ENCODE data around the gene PLCL2.

PLCL2 gene

DNA sequence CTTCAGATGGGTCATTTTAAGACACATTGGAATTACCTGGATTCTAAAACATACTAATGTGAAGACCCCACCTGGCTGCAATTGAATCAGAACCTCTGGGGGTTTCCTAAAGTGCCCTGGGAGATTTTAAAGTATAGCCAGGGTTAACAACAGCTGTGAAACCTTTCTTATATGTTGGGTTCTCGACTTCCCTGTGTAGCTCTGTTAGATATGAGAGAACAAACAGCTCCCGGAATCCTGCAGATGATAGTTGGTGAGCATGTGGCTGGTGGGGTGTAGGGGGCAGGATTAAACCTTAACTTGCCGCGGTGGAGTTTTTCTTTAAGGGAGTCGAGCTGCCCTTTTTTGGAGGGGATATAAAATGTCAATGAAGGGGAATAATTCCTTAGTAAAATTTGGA is 12.1 kb downstream of the PLCL2 start:
- DNase-seq, result no peak

DNA sequence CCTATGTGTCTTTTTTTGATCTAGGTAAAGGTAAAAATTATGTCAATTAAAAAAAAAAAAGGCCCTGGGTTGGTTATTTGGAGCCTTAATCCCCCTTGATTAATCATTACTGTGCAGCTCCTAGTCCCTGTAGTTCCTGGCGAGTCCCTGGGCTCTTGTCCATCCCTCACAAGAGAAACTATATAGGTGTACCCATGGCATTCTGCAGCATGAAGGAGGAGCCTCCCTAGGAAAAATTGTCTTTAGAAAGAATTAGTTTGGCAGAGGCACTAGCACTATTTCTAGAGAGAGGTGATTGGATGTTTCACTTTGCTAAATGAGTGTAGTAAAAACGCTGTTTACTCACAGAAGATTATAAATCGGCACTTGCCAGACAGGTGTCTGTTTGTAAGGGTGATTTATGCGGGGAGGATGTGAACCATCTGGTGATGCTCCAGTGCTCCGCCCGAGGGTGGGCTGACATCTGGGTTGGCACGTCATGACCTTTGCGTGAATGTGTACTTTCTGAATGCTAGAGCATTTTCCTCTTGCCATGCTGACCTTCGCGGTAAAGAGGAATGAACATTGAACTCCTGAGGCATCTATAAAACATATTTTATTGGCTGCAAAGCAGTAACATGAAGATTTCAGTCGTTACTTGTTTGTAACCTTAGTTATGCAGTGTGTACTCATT is 12.6 kb downstream of the PLCL2 start:
- DNase-seq, result peak; percentile 59

DNA sequence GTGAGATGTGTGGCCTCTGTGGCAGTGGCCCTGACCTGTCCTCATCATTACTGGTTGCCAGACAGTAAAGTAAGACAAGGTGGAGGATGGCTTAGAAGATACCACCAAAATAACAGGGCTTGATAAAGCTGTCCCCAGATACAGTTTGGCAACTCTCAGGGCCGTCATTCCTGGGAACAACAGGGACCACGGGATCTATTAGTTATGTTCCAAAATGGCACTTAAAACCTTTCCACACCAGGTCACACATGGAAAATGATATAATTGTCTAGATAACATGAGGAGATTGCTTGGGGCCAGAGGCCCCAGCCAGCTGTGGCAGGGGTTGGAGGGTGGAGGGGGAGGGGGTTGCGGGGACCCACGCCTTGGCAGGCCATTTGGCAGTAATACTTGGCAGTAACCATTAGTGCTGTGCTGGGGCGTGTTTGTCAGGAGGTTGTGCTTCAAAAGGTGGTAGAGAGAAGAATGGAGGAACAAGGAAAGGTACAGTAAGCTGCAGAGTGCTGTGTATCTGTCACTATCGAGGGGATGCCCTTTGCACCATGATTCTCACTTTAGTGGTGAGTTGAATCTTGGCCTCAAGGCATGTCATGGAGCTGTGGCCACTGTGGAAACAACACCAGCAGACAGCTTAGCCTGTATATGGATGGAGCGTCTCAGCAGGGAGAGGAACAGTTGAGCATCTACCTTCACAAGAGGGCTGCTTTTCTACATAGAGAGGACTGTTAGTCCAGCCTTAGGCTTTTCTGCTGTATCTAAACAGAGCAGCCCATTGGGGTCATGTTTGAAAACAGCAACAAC is 14.0 kb downstream of the PLCL2 start:
- DNase-seq, result no peak

DNA sequence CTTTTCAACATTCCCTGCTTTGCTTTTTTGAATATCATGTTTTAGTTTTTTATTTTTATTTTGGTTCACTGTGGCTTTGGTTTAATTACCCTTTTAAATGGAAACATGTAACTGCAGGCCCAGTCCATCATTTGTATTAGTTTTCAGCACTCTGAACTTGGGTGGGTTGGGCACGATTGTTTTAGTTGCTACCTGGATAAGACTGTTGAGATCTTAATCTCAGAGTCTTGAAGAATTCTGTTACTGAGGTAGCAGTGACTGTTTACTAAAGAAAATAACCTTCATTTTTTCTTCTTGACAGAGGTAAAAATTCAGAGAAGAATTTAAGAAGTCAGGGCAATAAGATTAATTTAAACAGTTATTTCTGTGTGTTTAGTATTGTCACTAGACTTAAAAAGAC is 15.2 kb downstream of the PLCL2 start:
- DNase-seq, result no peak

DNA sequence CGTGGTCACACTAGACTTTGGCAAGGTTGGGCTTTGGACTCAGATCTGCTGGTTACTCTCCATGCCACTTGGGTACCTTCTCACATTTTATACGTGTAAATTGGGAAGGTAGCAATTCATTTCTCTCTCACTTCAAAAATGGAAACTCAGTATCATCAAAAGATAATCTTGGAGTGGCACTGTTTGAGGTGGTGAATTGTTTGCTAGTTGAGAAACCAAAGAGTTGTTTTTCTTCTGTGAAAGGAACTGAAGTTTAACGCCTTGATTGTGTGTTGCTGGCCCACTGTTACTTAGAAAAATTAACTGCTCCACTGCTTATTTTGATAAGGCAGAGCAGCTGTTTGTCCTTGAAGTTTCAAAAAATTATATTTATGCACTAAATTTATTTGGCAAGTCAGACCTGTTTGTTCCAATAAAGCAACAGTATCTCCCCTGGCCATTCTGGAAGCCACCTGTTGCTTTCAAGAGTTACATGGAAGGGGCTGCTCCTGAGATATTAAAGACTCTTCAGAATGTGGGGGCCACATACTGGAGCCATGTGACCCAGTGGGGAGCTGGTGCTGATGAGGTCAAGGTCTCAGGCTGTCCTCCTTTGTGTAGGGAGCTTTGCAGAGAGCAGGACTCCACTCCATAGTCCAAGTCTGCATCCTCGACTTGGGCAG is 16.2 kb downstream of the PLCL2 start:
- DNase-seq, result no peak

DNA sequence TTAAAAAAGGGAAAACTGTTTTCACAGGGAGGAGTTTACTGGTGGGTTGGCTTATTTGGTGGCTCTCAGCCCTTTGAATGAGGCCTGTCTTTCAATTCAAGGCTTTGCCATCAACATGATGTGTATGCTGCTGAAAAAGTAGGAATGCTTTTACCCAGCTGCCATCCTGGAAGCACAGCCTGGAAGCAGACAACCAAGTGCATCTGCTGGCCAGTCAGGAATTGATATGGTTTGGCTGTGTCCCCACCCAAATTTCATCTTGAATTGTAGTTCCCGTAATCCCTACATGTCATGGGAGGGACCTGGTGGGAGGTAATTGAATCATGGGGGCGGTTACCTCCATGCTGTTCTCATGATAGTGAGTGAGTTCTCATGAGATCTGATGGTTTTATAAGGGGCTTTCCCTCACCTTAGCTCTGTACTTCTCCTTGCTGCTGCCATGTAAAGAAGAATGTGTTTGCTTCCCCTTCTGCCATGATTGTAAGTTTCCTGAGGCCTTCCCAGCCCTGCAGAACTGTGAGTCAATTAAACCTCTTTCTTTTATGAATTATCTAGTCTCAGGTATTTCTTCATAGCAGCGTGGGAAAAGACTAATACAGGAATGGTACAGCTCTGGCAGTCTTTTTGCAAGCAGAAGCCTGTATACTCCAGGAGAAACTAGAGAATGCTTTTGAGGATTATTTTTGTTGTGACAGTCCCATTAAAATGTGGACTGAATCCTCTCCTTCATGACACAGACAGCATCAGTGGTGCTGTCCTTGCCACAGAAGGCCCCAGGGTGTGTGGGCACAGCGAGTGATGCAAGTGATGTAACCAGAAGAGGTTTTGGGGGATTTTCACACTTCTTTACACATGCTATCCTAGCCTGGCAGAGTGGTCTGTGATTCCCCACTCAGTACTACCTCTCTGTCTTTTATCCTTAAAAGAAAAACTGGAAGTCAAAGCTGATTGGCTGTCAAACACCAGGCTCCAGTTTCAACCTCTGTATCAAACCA is 20.0 kb downstream of the PLCL2 start:
- no peak for DNase-seq

DNA sequence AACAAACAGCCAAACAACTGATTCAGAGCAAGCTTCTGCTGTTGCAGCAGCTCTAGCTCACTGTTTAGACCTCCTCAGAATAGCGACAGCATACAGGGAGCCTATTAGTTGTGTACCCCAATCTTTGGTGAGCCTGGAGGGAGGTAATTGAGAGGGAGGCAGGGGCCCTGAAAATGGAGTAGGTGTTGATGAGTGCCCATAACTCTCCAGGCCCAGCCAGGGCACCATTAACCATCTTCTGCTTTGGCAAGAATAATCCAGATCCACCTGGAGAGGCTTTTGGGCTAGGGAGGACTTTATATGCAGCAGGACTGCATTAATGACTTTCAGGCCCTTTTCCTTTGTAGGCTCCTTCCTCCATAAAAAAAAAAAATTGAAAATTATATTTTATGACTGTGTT is 20.9 kb downstream of the PLCL2 start:
- DNase-seq, result no peak

DNA sequence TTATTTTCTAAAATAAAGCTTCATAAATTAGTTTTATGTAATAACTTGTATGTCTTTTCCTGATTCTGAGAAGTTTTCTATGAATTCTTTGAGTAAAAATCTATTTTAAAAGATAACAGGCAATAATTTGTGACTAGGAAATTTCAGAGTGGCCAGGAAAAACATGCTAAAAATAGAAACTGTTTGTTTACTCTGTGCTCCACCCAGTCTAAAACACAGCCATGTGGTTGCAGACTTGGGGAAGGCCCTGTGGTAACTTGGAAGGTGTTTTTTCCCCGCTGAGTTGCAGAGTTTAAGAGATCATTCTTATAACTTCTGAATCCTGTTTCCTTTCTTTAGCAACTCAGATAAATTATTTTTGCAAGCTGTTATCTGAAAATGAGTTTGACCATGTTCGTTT is 21.9 kb downstream of the PLCL2 start:
- no peak for DNase-seq

DNA sequence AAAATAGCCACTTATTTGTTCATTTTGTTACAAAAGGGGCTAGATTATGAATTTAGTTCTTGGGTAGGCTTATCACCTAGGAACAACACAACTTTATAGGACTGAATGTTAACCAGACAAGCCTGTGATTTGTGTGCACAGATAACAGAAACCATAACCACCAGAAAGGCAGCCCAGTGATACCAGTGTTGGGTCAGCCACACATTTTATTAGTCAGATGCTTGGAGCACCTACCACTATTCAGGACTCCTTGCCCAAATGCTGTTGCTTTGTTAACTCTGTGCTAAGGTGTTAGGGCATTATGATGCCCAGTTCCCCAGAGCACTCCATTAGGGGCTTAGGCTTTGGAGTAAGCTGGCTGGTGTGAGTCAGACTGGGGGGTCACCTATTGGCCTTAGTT is 22.5 kb downstream of the PLCL2 start:
- no peak for DNase-seq

DNA sequence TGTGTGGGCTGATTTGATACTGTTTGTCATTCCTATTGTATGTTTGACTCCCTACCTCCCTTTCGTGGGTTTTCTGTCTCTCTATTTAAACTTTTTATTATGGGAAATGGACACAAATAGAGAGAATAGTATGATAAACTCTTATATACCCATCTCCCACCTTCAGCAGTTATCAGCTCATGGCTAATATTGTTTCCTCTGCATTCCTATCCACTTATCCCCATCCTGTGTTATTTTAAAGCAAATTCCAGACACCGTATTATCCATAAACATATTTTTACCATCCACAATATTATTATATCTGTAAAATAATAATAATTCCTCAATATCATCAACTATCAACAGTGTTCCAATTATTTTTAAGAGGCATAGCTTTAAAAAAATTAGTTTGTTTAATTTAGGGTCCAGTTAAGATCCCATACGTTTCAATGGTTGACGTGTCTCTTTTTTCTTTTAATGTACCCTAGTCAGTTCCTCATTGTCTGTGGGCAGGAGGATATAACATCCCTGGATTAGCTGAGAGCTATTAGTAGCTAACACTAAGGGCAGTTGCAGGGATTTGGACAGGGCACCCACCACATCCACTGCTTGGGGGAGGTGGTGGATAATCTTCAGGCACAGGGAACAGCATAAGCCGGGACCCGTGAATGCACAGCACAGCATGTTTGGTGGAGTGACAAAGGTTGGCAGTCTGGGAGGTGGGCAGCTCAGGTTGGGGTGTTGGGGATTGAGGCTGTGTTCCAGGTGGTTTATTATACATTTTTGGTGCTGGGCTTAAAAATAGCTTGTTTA is 23.5 kb downstream of the PLCL2 start:
- no peak for DNase-seq

DNA sequence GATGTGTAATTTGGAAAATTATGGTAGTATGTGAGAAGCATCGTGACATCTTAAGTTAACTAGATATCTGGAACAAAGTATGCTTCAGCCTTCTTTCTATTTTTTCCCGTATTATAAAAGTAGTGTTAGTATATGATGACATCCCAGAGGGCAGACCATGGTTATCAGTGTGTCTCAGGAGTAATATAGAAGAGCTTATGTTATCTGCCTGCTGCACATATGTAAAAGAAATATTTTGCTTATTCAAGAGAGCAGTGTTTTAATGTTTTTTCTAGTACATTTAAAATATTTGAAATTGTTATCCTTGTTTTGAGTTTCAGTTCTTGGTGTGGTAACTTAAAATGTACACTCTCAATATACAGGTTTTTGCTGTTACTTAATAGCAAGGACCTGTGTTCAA is 24.1 kb downstream of the PLCL2 start:
- DNase-seq, result no peak

DNA sequence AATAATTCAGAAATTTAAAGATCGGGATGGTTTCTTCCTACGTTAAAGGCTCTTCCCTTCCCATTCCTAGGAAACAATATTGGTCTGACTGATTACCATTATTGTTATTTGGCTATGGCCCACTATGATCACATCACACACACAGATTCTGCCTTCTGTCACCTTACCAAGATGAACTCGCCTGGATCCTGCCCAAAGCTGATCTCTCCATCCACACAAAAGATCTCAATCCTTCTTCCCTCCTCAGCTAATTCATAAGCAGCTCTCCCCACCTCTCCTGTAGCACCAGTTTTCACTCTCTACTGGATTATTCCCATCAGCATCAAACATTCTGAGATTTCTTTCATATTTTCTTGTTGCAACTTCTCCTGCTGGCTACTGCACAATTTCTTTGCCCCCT is 25.0 kb downstream of the PLCL2 start:
- no peak for DNase-seq

DNA sequence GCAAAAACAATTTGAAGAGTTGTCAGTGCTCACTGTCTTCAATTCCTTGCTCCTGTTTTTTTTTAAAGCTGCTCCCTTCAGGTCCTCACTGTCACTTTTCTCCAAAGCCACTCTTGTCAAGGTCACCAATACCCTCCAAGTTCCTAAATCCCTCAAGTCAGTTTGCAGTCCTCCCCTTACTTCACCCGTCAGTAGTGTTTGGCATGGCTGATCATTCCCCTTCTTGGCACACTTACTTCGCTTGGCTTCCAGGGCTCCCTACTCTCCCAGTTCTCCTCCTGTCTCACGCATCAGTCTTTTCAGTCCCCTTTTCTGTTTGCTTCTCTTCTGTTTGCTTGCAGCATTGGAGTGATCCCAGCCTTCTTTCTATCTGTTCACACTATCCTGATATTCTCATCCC is 25.5 kb downstream of the PLCL2 start:
- DNase-seq, result no peak

DNA sequence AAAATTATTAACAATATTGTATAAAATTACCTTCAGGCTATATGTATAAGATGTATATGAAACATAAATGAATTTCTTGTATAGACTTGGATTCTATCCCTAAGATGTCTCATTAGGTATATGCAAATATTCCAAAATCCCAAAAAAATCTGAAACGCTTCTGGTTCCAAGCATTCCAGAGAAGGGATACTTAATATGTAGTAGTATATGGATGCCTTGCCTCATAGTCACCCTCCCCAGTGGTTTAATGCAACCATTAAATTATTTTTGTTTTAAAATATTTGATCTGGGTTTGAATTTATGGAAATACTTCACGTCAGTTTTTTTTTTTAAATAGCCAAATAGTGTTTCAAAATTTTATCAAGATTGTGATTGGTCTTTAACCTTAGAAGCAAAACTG is 27.2 kb downstream of the PLCL2 start:
- DNase-seq, result no peak

DNA sequence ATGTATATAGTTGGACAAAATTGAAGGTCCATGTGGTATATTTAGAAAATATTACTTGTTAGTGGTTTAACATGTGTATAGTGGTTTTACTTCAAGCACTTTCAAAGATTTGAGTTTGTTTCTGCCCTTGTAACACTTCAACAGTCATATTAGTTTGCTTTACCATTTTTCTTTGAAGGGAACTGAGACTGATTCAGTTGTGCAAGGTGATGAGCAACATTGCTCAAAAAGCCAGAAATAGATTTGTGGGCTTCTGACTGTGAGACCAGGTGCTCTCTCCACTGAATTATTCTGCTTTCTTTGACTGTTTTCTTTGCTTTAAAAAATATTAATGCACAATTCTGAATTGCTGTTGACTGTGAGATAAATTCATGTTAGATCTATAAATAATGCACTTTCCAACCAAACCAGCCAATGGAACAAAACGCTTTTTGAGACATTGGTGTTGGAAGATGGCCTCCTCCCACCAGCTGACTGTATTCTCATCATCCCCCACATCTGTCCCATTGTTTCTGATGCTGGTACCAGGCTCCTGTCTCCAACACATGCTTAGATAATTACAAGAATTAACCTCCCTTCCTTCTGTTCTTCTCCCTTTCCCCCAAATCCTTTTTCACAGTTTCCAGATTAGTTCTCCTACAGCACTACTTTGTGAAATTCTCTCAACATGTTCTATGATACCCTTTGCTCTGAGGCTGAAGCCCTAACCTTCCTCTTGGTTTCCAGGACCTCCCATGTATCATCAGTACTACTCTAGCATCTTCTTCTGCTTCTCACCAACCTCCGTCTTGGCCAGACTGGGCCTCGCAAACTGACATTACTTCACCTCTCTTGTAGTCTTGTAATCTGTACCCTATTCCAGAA is 27.9 kb downstream of the PLCL2 start:
- no peak for DNase-seq

DNA sequence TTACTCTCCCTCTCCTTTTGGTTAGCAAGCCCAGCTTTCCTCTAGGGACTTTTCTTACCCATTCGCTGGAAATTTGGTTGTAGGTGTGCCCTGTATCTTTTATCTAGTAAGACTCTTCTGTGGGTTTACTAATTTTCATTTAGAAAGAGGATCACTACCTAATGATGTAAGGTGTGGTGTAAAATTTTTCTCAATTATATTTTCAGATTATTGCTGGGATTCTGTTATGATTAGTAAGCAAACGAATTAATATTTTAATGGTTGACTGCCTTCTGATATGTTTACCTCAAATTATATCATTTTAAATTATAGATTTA is 28.5 kb downstream of the PLCL2 start:
- DNase-seq, result no peak

DNA sequence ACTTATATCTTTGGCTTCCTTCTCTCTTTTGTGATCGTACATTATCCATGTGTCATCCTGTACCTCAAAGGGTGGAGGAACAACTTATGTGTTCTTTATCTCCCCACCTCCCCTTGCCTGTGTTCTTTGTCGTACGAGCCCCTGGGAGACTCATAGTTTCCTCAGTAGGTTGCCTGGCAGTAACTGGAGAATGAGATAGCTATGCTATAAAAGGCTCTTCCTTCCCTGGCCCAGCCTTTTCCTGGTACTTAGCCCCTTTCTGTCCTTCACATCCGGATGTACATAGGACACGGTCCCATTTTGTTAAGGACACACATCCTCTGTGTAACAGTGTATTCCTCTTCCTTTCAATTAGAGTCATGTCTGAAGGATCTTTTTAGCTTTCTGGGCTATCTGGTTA is 32.1 kb downstream of the PLCL2 start:
- DNase-seq, result no peak

DNA sequence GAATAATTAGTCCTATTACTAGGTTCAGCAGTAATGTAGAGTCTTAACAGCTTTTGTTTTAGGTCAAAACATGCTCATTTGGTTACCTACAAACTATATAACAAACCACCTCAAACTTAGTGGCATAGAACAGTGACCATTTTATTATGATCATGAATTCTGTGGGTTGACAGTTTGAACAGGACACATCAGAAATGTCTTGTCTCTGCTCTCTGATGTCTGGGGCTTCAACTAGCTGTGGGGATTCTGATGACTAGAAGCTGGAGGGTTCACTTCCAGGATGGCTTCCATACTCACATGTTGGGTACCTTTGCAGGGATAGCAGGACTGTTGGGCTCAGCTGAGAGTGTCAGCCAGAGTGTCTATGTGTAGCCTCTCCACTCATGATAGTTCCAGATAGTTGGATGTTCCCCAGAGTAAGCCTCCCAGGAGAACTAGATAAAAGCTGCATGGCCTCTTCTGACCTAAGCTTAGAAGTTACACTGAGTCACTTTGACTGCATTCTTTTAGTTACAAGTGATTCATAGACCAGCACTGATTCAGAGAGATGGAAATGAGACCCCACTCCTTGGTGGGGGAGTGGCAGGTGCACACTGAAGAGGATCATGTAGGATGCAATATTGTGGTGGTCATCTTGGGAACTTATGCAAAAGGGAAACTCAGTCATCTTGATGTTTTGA is 32.6 kb downstream of the PLCL2 start:
- DNase-seq, result no peak

DNA sequence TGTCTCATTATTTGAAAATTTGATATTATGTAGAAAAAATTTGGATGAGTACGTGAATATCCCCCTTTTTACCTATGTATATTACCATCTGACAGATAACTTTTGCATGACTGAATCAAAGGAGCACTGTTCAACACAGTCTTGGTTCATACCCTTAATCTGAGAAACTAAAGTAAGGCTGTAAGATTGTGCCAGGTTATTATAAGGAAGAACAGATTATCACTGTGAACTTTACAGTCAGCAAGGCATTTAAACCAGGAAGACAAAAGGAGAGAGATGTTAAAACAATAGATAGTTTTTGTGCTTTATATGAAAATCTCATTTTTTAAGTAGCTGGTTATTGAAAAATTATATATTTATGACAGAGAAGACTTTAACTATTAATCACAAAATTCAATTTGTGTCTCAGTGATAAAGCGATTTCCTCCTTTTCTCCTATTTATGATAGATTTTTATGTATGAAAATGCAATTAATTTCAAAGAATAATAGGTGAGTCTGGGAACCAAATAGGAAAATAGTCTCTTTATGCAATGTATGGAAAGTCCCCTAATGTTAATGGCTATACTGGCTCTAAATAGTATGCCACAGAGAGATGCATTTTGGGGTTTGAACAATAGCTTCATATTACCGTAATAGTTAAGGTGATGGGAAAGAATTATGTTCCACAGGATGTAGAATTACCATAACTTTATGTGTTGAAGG is 33.4 kb downstream of the PLCL2 start:
- no peak for DNase-seq

DNA sequence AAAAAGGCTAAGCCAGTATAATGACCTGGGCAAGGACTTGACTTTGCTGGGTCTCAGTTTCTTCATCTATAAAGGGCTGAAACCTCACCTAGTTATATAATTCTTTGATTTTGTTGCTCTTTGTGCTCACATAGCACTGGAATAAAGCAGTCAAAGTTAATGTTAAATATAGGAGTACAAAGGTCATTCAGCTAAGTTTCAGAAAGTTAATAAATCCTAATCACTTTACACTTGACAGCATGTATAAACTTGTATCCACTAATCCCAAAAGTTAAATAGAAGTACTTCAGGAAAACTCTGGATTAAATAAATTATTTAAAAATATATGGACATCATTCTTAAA is 33.9 kb downstream of the PLCL2 start:
- no peak for DNase-seq

Data from DMS53 (cell line).